Mammary epithelial cell (primary cell): ENCODE results near the gene STXBP6.

Experiments used
- EZH2 ChIP-seq: IDR thresholded peaks from 2 replicates; pipeline ENCODE4 v1.6.1; 2012; ENCODE audit warnings: low read length, inconsistent platforms, borderline replicate concordance
- TF ChIP-seq, protein P1 (sequence below), 2 donors: IDR thresholded peaks in 1 of 2; conservative IDR thresholded peaks in 1 of 2; 2 replicates each; pipeline ENCODE4 v1.5.1; 2011 to 2012; ENCODE audit warnings: inconsistent platforms in 2 of 2, low read length in 2 of 2, mild to moderate bottlenecking in 2 of 2, control low read depth in 1 of 2, low read depth in 1 of 2; ENCODE audit not compliant: insufficient read depth in 1 of 2; ENCODE audit errors: extremely low read depth in 1 of 2

DNA sequence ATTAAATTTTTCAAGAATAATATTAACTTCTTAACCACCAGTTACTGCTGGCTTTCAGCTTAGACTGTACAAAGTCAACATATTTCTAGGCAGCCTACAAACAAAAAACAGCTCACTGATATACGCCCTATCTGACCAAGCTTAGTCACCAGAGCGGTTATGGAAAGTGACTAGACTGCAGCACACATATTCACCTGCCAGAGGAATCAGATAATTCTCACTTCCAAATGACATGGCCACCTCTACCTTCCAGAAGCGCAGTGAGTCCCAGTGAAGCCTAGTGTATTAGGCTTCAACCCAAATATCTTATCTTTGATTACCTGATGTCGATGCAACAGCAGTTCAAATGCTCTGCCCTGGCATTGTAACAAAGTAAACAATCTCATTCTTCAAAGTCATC lies 8.5 kb downstream of the STXBP6 start:
- no peak for TF ChIP-seq EZH2
- TF ChIP-seq, protein P1, sequence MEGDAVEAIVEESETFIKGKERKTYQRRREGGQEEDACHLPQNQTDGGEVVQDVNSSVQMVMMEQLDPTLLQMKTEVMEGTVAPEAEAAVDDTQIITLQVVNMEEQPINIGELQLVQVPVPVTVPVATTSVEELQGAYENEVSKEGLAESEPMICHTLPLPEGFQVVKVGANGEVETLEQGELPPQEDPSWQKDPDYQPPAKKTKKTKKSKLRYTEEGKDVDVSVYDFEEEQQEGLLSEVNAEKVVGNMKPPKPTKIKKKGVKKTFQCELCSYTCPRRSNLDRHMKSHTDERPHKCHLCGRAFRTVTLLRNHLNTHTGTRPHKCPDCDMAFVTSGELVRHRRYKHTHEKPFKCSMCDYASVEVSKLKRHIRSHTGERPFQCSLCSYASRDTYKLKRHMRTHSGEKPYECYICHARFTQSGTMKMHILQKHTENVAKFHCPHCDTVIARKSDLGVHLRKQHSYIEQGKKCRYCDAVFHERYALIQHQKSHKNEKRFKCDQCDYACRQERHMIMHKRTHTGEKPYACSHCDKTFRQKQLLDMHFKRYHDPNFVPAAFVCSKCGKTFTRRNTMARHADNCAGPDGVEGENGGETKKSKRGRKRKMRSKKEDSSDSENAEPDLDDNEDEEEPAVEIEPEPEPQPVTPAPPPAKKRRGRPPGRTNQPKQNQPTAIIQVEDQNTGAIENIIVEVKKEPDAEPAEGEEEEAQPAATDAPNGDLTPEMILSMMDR (conservative IDR thresholded peaks at IDR 0.05 in 1 of 2, IDR thresholded peaks at IDR 0.05 in 1 of 2; ENCODE audit: extremely low read depth in 1 of 2, insufficient read depth in 1 of 2, low read depth in 1 of 2, low read length in 2 of 2) = no peak
